Ishikawa (cell line): Measurements from ENCODE around the gene SLC6A13.

ENCODE experiments used
- CEBPB ChIP-seq: IDR thresholded peaks from 2 replicates; pipeline ENCODE4 v1.6.1; 2012
- CREB1 ChIP-seq: IDR thresholded peaks from 2 replicates; pipeline ENCODE4 v1.6.1; 2012; ENCODE audit warnings: low read depth
- EGR1 ChIP-seq: IDR thresholded peaks from 2 replicates; pipeline ENCODE4 v1.6.1; 2012
- EP300 ChIP-seq: IDR thresholded peaks from 2 replicates; pipeline ENCODE4 v1.6.1; 2012; ENCODE audit warnings: borderline replicate concordance
- FOXM1 ChIP-seq: IDR thresholded peaks from 2 replicates; pipeline ENCODE4 v1.6.1; 2012; ENCODE audit warnings: low read depth, borderline replicate concordance
- RAD21 ChIP-seq: IDR thresholded peaks from 2 replicates; pipeline ENCODE4 v1.6.1; 2012; ENCODE audit warnings: low read depth
- TAF1 ChIP-seq: IDR thresholded peaks from 2 replicates; pipeline ENCODE4 v1.6.1; 2012; ENCODE audit warnings: low read depth, mild to moderate bottlenecking
- TCF12 ChIP-seq: IDR thresholded peaks from 2 replicates; pipeline ENCODE4 v1.6.1; 2012; ENCODE audit warnings: low read depth
- TEAD4 ChIP-seq: IDR thresholded peaks from 2 replicates; pipeline ENCODE4 v1.6.1; 2012
- YY1 ChIP-seq: IDR thresholded peaks from 2 replicates; pipeline ENCODE4 v1.6.1; 2012; ENCODE audit warnings: low read depth
- TF ChIP-seq, protein P1 (sequence below): IDR thresholded peaks from 2 replicates; pipeline ENCODE4 v1.6.1; 2012; ENCODE audit warnings: low read depth, mild to moderate bottlenecking
- TF ChIP-seq, protein P2 (sequence below): IDR thresholded peaks from 2 replicates; pipeline ENCODE4 v1.6.1; 2012

DNA sequence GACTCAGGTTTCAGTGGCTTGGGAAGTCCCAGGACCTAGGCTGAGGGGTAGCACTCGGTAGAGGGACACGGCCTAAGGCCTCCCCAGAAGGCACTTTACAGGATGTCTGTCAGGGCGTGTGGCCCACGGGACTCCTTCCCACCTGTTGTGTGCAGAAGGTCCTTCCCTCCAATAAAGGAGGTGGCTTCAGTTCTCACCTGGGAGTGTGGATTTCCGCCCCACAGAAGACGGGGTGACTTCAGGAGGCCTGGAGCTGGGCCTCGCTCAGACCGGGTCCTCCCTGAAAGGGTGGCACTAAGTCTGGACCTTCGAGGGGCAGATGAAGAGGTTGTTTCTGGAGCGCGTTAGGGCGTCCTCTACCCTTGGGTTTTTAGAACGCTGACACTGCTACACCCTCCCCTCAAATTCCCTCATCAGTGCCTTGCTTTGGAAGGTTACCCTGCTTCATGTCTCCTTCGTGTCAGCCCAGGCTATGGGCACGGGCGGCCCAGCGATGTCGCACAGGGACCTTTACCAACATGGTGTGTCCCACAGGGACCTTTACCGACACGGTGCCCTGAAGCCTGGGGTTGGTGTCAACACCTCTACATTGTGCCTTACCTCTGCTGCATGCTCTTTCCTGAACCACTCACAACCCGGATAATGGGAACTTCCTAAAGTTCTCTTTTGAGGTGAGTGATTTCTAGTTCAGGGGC, 55.7 kb downstream of the SLC6A13 start:
- TF ChIP-seq EP300 (no peak), RAD21 (no peak), TCF12 (no peak), YY1 (no peak), TAF1 (no peak), EGR1 (no peak), FOXM1 (no peak), CEBPB (no peak), TEAD4 (no peak), CREB1 (no peak)
- TF ChIP-seq, protein P1, sequence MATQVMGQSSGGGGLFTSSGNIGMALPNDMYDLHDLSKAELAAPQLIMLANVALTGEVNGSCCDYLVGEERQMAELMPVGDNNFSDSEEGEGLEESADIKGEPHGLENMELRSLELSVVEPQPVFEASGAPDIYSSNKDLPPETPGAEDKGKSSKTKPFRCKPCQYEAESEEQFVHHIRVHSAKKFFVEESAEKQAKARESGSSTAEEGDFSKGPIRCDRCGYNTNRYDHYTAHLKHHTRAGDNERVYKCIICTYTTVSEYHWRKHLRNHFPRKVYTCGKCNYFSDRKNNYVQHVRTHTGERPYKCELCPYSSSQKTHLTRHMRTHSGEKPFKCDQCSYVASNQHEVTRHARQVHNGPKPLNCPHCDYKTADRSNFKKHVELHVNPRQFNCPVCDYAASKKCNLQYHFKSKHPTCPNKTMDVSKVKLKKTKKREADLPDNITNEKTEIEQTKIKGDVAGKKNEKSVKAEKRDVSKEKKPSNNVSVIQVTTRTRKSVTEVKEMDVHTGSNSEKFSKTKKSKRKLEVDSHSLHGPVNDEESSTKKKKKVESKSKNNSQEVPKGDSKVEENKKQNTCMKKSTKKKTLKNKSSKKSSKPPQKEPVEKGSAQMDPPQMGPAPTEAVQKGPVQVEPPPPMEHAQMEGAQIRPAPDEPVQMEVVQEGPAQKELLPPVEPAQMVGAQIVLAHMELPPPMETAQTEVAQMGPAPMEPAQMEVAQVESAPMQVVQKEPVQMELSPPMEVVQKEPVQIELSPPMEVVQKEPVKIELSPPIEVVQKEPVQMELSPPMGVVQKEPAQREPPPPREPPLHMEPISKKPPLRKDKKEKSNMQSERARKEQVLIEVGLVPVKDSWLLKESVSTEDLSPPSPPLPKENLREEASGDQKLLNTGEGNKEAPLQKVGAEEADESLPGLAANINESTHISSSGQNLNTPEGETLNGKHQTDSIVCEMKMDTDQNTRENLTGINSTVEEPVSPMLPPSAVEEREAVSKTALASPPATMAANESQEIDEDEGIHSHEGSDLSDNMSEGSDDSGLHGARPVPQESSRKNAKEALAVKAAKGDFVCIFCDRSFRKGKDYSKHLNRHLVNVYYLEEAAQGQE = no peak
- TF ChIP-seq, protein P2, sequence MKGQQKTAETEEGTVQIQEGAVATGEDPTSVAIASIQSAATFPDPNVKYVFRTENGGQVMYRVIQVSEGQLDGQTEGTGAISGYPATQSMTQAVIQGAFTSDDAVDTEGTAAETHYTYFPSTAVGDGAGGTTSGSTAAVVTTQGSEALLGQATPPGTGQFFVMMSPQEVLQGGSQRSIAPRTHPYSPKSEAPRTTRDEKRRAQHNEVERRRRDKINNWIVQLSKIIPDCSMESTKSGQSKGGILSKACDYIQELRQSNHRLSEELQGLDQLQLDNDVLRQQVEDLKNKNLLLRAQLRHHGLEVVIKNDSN = no peak
